Adrenal gland (tissue), 12 donors: ENCODE data around the gene AKT3. TPM values are rescaled to one million over a fixed set of nuclear protein-coding genes. Genes with fewer than 3 reads are reported as not detected.
"Not testable (repeated sequence)": the region's sequence is repeated elsewhere in the genome, so short reads cannot be mapped to it uniquely, and the experiment has no call there.

ENCODE experiments used
- DNase-seq, 7 donors: peaks; one replicate each; pipeline ENCODE4 v3.0.0-alpha.2; 2019 to 2020
- H3K27ac ChIP-seq, 5 donors: fragments of 200-600 bp; sonication (generic) in 4 of 5; 1 replicate in 3 of 5; 2 replicates in 2 of 5; pipeline versions ENCODE4 v1.5.1 to v1.8.0; 2016 to 2020; ENCODE audit warnings: mild to moderate bottlenecking in 1 of 5
- H3K27me3 ChIP-seq: fragments of 200-600 bp; 2 replicates; pipeline ENCODE4 v1.8.0; 2021
- H3K36me3 ChIP-seq, 2 donors: fragments of 200-600 bp; replicated peaks in 1 of 2; 1 replicate in 1 of 2; 2 replicates in 1 of 2; pipeline versions ENCODE4 v1.5.1 to v1.8.0; 2018 to 2022
- H3K4me1 ChIP-seq, 2 donors: fragments of 200-600 bp; replicated peaks in 1 of 2; 1 replicate in 1 of 2; 2 replicates in 1 of 2; pipeline versions ENCODE4 v1.5.1 to v1.8.0; 2018 to 2021
- H3K4me3 ChIP-seq, 4 donors: fragments of 200-600 bp; sonication (generic) in 3 of 4; one replicate each; pipeline ENCODE4 v1.5.1; 2016 to 2018
- H3K9me3 ChIP-seq, 3 donors: fragments of 200-600 bp; sonication (generic) in 1 of 3; replicated peaks in 1 of 3; 1 replicate in 2 of 3; 2 replicates in 1 of 3; pipeline versions ENCODE4 v1.5.1 to v1.8.0; 2016 to 2021
- POLR2A ChIP-seq, 2 donors: fragments of 450-650 bp; IDR thresholded peaks; one replicate each; pipeline ENCODE4 v1.6.1; 2017; ENCODE audit warnings: antibody characterized with exemption in 2 of 2, mild to moderate bottlenecking in 2 of 2, moderate library complexity in 1 of 2
- WGBS, 4 donors: extraction: QIAGEN DNeasy Blood & Tissue Kit in 2 of 4; methylation state at CpG; one replicate each; pipeline versions ENCODE4 v1.1.5 to v1.1.7; 2013 to 2017; 5-methylcytosine and 5-hydroxymethylcytosine counted together
- intact Hi-C, 2 donors: fragments of 100-400 bp; cut with DNase I; formaldehyde crosslinking; loops; one replicate each; pipeline versions ENCODE4 v1.14.1 to v1.15.0; 2022 to 2023
- polyA plus RNA-seq, 3 donors: library from polyadenylated mRNA; stranded (reverse); fragments of 200-250 nt in 2 of 3; fragments of 350-450 nt in 1 of 3; fragmentation: Illumina TruSeq in 1 of 3; extraction: RNeasy Lipid Tissue Mini Kit (QIAGEN cat#74804) in 1 of 3; gene quantifications; one replicate each; pipeline ENCODE4 v1.2.3, GENCODE V29; 2013 to 2014
- total RNA-seq, 9 donors: library from RNA; depleted of rRNA in 4 of 9; stranded (reverse); fragments of >200 nt in 4 of 9; fragments of 120-200 nt in 1 of 9; fragmentation: NEBNext Ultra II Directional in 1 of 9; extraction: Animal tissue kit (Norgen Biotek cat#: 25700) in 1 of 9; gene quantifications; one replicate each; pipeline versions ENCODE4 v1.1.0 to v1.2.4, GENCODE V29; 2013 to 2023
- TF ChIP-seq, protein P1 (sequence below), 6 experiments: fragments of 450-650 bp in 4 of 6; fragments of 200-600 bp in 2 of 6; sonication (generic) in 1 of 6; IDR thresholded peaks; 1 replicate in 5 of 6; 2 replicates in 1 of 6; pipeline versions ENCODE4 v1.5.1 to v1.8.0; 2016 to 2021; ENCODE audit warnings: antibody characterized with exemption in 6 of 6, mild to moderate bottlenecking in 2 of 6, moderate library complexity in 1 of 6
- donor health status: healthy with polysubstance abuse.
- donor health status: Bipolar disorder and iron deficiency.
- donor health status: DM: yes; HTN: yes; CAD: no.
- donor health status: DM: no; HTN: no; CAD: no.
- donor health status: DM: no; HTN: no; CAD: no.
- donor health status: DM: yes; HTN: yes; CAD: no.

The AKT3 gene
- total and polyA plus RNA-seq, 12 donors = 11.4 to 82.3 (median 32.4) TPM

DNA sequence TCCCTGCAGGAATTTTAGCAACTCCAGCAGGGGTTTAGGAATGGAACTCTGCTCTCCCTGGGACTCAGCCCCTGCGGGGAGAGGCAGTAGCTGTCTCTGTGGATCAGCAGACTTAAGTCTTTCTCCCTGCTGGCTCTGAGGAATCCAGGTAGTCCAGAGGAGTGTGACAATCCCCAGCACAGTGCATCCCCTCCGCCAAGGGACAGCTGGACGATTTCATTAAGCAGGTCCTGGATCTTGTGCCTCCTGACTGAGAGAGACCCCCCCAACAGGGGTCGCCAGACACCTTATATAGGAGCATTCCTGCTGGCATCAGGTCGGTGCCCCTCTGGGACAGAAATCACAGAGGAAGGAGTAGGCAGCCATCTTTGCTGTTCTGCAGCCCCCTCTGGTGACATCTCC, 30.6 kb downstream of the AKT3 start:
- no peaks in the 10 kb centered on the region for H3K36me3 ChIP-seq
- 57 to 94% (median 86%) methylated on average over 1 to 5 of the region's 5 CpGs for WGBS, 4 donors
- H3K4me3 ChIP-seq = no peak overlapping the region
- intact Hi-C loops = no loop called here
- no peak overlapping the region for H3K27ac ChIP-seq
- no peaks in the 10 kb centered on the region for H3K27me3 ChIP-seq
- no peaks in the 10 kb centered on the region for H3K4me1 ChIP-seq
- TF ChIP-seq, protein P1, sequence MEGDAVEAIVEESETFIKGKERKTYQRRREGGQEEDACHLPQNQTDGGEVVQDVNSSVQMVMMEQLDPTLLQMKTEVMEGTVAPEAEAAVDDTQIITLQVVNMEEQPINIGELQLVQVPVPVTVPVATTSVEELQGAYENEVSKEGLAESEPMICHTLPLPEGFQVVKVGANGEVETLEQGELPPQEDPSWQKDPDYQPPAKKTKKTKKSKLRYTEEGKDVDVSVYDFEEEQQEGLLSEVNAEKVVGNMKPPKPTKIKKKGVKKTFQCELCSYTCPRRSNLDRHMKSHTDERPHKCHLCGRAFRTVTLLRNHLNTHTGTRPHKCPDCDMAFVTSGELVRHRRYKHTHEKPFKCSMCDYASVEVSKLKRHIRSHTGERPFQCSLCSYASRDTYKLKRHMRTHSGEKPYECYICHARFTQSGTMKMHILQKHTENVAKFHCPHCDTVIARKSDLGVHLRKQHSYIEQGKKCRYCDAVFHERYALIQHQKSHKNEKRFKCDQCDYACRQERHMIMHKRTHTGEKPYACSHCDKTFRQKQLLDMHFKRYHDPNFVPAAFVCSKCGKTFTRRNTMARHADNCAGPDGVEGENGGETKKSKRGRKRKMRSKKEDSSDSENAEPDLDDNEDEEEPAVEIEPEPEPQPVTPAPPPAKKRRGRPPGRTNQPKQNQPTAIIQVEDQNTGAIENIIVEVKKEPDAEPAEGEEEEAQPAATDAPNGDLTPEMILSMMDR (IDR thresholded peaks at IDR 0.05) = no peak
- no peak for TF ChIP-seq POLR2A (IDR thresholded peaks at IDR 0.05)
- no peak for DNase-seq
- H3K9me3 ChIP-seq = peaks cover 0 to 15% (median 0%) of the 10 kb centered on the region in 3 donors

DNA sequence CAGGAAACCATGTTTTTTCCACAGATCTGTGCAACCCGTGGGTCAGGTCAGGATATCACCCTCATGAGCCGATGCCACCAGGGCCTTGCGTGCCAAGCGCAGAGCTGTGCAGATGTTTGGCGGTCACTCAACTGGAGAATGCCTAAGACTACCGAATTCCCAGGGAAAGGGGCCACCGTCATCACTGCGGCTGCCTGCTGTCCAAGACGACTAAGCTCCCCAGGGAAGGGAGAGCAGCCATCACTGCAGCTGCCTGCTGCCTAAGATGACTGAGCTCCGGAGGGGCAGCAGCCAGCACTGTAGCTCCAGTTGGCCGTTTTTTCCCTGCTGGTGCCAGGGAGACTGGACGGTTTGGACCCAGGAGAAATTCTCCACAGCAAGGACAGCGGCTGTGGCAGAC, 31.1 kb downstream of the AKT3 start:
- H3K27ac ChIP-seq = no peak overlapping the region
- no peaks in the 10 kb centered on the region for H3K27me3 ChIP-seq
- intact Hi-C loops = no loop called here
- H3K9me3 ChIP-seq = peaks cover 0 to 15% (median 0%) of the 10 kb centered on the region in 3 donors
- WGBS, 4 donors = 87 to 94% (median 92%) methylated on average over 3 to 13 of the region's 13 CpGs
- no peak for DNase-seq
- no peaks in the 10 kb centered on the region for H3K36me3 ChIP-seq
- no peaks in the 10 kb centered on the region for H3K4me1 ChIP-seq
- no peak overlapping the region for H3K4me3 ChIP-seq
- TF ChIP-seq, protein P1 (IDR thresholded peaks at IDR 0.05) = no peak
- no peak for TF ChIP-seq POLR2A (IDR thresholded peaks at IDR 0.05)

DNA sequence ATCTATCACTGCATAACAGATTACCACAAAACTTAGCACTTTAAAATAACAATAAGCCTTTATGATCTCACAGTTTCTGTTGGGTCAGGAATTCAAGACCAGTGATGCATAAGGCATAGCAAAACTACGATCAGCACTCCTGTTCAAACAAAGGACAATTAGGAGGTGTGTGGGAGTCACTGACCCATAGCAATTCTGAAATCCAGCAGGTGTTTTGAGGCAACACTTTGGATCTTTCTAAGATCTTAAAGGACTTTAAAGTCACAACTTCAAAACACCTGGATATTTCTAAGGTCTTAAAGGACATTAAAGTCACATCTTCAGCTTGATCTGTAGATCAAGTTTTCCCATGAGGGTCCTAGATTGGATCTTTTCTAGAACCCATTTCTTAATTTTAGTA, 35.3 kb downstream of the AKT3 start:
- no peaks in the 10 kb centered on the region for H3K9me3 ChIP-seq
- intact Hi-C loops = no loop called here
- TF ChIP-seq POLR2A (IDR thresholded peaks at IDR 0.05) = no peak
- TF ChIP-seq, protein P1 (IDR thresholded peaks at IDR 0.05) = no peak
- H3K36me3 ChIP-seq = no peaks in the 10 kb centered on the region
- WGBS, 4 donors = 87 to 100% (median 95%) methylated on average over 1 of the region's 1 CpG
- no peak for DNase-seq
- H3K4me3 ChIP-seq = no peak overlapping the region
- H3K27me3 ChIP-seq = no peaks in the 10 kb centered on the region
- H3K4me1 ChIP-seq = no peaks in the 10 kb centered on the region
- no peak overlapping the region for H3K27ac ChIP-seq

DNA sequence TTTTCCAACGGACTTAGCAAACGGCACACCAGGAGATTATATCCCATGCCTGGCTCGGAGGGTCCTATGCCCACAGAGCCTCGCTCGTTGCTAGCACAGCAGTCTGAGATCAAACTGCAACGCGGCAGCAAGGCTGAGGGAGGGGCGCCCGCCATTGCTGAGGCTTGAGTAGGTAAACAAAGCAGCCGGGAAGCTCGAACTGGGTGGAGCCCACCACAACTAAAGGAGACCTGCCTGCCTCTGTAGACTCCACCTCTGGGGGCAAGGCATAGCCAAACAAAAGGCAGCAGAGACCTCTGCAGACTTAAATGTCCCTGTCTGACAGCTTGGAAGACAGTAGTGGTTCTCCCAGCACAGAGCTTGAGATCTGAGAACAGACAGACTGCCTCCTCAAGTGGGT, 42.7 kb downstream of the AKT3 start:
- 94 to 100% (median 97%) methylated on average over 7 to 11 of the region's 11 CpGs for WGBS, 4 donors
- H3K9me3 ChIP-seq, intact Hi-C loops, DNase-seq, H3K4me3 ChIP-seq, H3K36me3 ChIP-seq, H3K27me3 ChIP-seq, H3K4me1 ChIP-seq, H3K27ac ChIP-seq: not testable (repeated sequence)

DNA sequence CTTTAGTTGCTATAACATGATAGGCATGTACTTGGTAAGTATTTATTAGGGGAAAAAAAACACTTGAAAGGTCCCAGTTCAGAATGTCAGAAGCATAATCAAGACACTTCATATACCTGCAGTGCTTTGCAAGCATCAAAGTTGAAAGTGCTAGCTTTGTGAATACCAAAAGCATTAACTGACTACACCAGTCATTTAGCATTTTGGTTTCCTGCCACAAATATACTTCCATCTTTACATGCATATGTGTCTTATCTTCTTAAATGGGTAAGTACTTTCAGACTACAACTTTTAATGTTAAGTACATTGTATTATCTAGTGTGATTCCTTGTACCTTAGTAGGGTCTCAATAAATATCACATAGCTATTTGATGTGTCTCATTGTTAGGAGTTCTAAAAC, 43.7 kb downstream of the AKT3 start:
- no peak overlapping the region for H3K27ac ChIP-seq
- intact Hi-C loops = no loop called here
- no peak overlapping the region for H3K4me3 ChIP-seq
- H3K4me1 ChIP-seq = peaks cover 0 to 8% of the 10 kb centered on the region in 2 donors
- DNase-seq = no peak
- TF ChIP-seq, protein P1 (IDR thresholded peaks at IDR 0.05) = no peak
- no peak for TF ChIP-seq POLR2A (IDR thresholded peaks at IDR 0.05)
- H3K27me3 ChIP-seq = no peaks in the 10 kb centered on the region
- H3K36me3 ChIP-seq = no peaks in the 10 kb centered on the region
- H3K9me3 ChIP-seq = peaks cover 0 to 2% (median 0%) of the 10 kb centered on the region in 3 donors
